GM12864 (cell line): ENCODE results near the gene CDH13.

Experiments
- DNase-seq: peaks from one replicate; pipeline ENCODE4 v3.0.0-alpha.2; 2011; ENCODE audit warnings: low read depth
- H3K4me3 ChIP-seq: 2 replicates; pipeline ENCODE4 v1.5.1; 2011; ENCODE audit warnings: mild to moderate bottlenecking, low read depth, low read length, control low read depth
- TF ChIP-seq, protein P1 (sequence below): IDR thresholded peaks from 2 replicates; pipeline ENCODE4 v1.5.1; 2011; ENCODE audit warnings: low read depth, mild to moderate bottlenecking, moderate library complexity, low read length, control low read depth, inconsistent platforms; ENCODE audit errors: missing control alignments

Gene CDH13

DNA sequence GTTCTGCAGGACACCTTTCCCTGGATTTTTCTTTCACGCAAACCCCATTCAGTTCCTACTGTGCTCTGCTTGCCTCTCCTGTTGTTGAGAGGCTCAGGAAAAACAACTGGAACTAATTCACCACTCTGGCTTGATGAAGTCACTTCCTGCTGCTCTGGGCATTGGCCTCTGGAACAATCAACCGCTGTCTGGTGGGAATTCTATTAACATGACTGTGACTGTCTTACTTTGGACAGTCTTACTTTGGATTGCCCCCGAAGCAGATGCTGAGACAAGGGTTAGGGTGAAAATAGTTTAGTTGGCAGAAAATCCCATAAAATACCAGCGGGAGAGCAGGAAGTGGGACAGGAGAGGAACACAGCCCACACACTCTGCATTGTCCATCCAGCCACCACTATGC is 1091.0 kb downstream of the CDH13 start:
- DNase-seq: no peak
- TF ChIP-seq, protein P1, sequence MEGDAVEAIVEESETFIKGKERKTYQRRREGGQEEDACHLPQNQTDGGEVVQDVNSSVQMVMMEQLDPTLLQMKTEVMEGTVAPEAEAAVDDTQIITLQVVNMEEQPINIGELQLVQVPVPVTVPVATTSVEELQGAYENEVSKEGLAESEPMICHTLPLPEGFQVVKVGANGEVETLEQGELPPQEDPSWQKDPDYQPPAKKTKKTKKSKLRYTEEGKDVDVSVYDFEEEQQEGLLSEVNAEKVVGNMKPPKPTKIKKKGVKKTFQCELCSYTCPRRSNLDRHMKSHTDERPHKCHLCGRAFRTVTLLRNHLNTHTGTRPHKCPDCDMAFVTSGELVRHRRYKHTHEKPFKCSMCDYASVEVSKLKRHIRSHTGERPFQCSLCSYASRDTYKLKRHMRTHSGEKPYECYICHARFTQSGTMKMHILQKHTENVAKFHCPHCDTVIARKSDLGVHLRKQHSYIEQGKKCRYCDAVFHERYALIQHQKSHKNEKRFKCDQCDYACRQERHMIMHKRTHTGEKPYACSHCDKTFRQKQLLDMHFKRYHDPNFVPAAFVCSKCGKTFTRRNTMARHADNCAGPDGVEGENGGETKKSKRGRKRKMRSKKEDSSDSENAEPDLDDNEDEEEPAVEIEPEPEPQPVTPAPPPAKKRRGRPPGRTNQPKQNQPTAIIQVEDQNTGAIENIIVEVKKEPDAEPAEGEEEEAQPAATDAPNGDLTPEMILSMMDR: no peak

DNA sequence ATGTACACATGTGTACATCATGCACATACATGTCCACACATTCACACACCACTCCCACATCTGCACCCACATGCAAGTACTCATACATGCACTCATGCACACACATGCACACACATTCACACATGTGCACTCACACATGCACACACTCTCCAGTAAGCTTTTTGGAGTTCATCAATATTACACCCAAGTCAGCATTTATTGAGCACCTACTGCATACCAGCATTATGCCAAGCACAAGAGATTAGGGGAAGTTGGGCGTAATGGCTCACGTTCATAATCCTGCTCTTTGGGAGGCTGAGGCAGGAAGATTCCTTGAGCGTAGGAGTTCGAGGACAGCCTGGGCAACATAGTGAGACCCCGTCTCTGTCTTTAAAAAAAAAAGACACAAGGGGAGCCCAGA is 1093.4 kb downstream of the CDH13 start:
- TF ChIP-seq, protein P1: no peak
- DNase-seq: no peak
- H3K4me3 ChIP-seq: no peak overlapping the region

More for the DNA sequence above, 1091.0 kb downstream of the CDH13 start:
- no peak overlapping the region for H3K4me3 ChIP-seq

DNA sequence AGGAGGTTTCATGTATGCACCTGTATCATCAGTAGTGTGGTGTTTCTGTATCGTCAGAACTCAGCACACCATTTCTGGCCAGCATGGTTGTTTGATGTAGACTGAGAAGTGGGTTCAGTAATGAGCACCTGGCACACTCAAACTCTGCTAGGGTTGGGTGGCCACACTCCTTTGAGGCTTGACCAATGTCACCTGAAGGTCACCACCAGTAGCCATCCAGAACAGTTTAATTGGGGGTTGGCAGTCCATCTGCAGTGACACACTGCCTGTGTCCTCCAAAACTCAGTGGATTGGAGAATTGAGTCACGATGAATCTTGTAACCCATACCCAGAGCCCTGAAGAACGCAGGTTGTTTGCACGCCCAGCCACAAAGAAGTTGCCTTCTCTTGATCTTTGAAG is 1094.2 kb downstream of the CDH13 start:
- TF ChIP-seq, protein P1: no peak
- H3K4me3 ChIP-seq: no peak overlapping the region
- DNase-seq: no peak

DNA sequence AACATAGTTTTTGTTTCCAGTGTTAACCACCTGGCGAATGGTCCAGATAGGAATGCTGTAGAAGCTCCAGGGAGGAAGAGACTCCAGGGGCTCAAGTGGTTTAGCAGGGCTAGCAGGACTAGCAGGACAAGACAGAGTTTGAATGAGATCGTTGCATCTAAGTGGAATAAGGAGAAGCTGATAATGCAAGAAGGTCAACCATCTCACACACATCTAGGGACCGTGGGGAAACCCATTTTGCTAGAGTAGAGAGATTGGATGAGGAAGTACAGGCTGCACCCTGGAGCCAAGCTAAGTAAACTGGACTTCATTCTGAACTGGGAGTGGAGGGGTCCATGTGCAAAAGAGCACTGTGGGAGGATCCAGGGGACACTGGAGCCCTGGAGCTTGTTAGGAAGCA is 1094.9 kb downstream of the CDH13 start:
- TF ChIP-seq, protein P1: no peak
- no peak for DNase-seq
- H3K4me3 ChIP-seq: no peak overlapping the region

DNA sequence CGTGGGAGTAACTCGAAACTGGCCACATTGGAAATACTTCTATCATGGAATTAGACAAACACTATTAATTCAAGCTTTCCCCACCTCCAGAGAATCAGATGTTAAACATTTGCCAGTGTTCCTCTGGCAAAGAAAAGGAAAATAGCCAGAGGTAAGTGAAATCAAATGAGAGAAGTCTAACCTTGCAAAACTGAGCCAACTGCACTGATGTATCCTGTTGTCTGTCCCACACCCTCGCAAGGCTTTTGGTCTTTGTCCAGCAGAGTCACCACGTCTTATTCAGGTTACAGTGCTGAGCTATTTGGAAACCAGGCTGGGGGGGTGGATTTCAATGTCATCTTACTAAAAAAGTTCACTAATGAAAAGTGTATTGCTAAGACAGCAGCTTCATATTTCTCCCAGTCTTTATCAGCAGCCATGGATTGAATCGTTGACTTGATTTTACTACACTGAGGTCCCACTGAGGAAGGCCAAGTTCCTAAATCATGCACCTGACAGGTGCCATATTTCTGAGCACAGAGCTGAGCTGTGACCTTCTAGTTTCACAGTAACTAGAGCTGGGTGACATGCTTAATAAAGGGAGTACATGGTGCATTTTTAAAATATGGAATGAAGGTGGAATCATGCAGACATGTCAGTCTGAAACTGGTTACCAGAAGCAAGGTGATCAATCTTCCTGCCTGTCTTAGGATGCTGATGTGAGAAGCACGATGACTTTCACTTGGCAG is 1095.9 kb downstream of the CDH13 start:
- no peak for DNase-seq
- H3K4me3 ChIP-seq: no peak overlapping the region
- TF ChIP-seq, protein P1: no peak

DNA sequence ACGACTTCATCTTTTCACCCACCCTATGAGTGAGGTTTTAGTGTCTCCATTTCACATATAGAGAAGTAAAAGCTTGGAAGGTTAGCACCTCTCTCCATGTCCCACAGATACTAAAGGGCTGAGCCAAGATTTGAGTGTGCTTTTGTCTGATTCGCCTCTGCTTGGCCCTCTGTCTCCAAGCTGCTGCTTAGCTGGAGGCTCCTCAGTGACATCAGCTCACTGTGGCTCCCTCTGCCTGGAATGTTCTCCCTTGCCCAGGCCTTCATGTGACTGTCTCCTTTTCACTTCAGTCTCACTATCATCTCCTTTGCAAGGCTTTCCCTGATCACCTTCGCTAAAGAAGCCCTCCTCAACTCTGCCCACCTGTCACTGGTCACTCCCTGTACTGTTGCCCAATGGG is 1096.5 kb downstream of the CDH13 start:
- no peak overlapping the region for H3K4me3 ChIP-seq
- DNase-seq: no peak
- TF ChIP-seq, protein P1: no peak

DNA sequence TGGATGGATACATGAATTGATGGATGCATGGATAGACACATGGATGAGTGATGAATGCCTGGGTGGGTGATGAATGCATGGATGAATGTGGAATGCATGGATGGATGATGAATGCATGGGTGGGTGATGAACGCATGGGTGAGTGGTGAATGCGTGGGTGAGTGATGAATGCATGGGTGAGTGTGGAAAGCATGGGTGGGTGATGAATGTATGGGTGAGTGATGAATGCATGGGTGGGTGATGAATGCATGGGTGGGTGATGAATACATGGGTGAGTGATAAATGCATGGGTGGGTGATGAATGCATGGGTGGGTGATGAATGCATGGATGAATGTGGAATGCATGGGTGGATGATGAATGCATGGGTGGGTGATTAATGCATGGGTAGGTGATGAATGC is 1097.1 kb downstream of the CDH13 start:
- TF ChIP-seq, protein P1: no peak
- H3K4me3 ChIP-seq: no peak overlapping the region
- DNase-seq: no peak
